Measurements from ENCODE around the gene NLRP10. TPM values are rescaled to one million over a fixed set of nuclear protein-coding genes. Genes with fewer than 3 reads are reported as not detected.

NLRP10 gene
- total RNA-seq, 2 donors from 2014 or later = 0.15 TPM; not detected in 1

GRCh38 chr11:7949934-7950333 lies 15.3 kb downstream of the NLRP10 start:
- Histone ChIP-seq H3K9me3 (ENCODE audit: control insufficient read depth, low read length) (no peaks in the 10 kb centered on the region), H3K36me3 (ENCODE audit: control insufficient read depth, insufficient read depth, low read length) (no peaks in the 10 kb centered on the region), H3K4me1 (ENCODE audit: control insufficient read depth, insufficient read depth, low read length) (no peaks in the 10 kb centered on the region), H3K27me3 (ENCODE audit: control insufficient read depth, insufficient read depth, low read length, poor library complexity, severe bottlenecking) (no peaks in the 10 kb centered on the region), H3K4me3 (ENCODE audit: low read length) (no peak overlapping the region), H3K27ac (ENCODE audit: low read depth, low read length) (no peak overlapping the region), H3K9ac (ENCODE audit: extremely low read depth, low read length, poor library complexity, severe bottlenecking) (no peak overlapping the region)
- Mint-ChIP-seq H3K4me1 (no peaks in the 10 kb centered on the region), H3K27me3 (ENCODE audit: insufficient read depth) (peaks cover 3% of the 10 kb centered on the region), H3K36me3 (ENCODE audit: low read depth) (no peaks in the 10 kb centered on the region), H3K4me3 (no peak overlapping the region), H3K9me3 (no peaks in the 10 kb centered on the region), H3K27ac (no peak overlapping the region)
- no peak for DNase-seq
- WGBS, 2 experiments (ENCODE audit: insufficient coverage in 1 of 2, insufficient read length in 1 of 2) = 100% methylated on average over 1 of the region's 1 CpG; no CpG with 5 or more reads in 1 of the 2 experiments
- TF ChIP-seq CTCF (conservative IDR thresholded peaks at IDR 0.05) = no peak

DNA sequence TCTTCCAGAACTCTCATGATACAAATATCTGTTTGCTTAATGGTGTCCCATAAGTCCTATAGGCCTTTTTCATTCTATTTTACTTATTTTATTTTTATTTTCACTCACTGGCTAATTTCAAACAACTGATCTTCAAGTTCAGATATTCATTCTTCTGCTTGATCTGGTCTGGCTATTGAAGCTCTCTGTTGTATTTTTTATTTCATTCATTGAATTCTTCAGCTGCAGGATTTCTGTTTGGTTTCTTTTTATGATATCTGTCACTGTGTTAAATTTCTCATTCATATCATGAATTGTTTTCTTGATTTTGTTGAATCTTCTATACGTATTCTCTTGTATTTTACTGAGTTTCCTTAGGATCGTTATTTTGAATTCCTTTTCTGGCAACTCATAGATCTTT lies 21.1 kb downstream of the NLRP10 start:
- Histone ChIP-seq H3K9me3 (ENCODE audit: control insufficient read depth, low read length) (peaks cover 26% of the 10 kb centered on the region), H3K27ac (ENCODE audit: low read depth, low read length) (no peak overlapping the region), H3K36me3 (ENCODE audit: control insufficient read depth, insufficient read depth, low read length) (no peaks in the 10 kb centered on the region), H3K4me1 (ENCODE audit: control insufficient read depth, insufficient read depth, low read length) (no peaks in the 10 kb centered on the region), H3K4me3 (ENCODE audit: low read length) (no peak overlapping the region), H3K9ac (ENCODE audit: extremely low read depth, low read length, poor library complexity, severe bottlenecking) (no peak overlapping the region), H3K27me3 (ENCODE audit: control insufficient read depth, insufficient read depth, low read length, poor library complexity, severe bottlenecking) (no peaks in the 10 kb centered on the region)
- Mint-ChIP-seq H3K4me3 (no peak overlapping the region), H3K9me3 (peaks cover 15% of the 10 kb centered on the region), H3K4me1 (peaks cover 5% of the 10 kb centered on the region), H3K27ac (no peak overlapping the region), H3K36me3 (ENCODE audit: low read depth) (no peaks in the 10 kb centered on the region), H3K27me3 (ENCODE audit: insufficient read depth) (peaks cover 3% of the 10 kb centered on the region)
- 95% methylated on average over 2 of the region's 2 CpGs; no CpG with 5 or more reads in 1 of the 2 experiments for WGBS, 2 experiments (ENCODE audit: insufficient coverage in 1 of 2, insufficient read length in 1 of 2)
- DNase-seq = no peak
- no peak for TF ChIP-seq CTCF (conservative IDR thresholded peaks at IDR 0.05)

GRCh38 chr11:7941608-7942007 lies 23.6 kb downstream of the NLRP10 start, which contains the start of gene OR10A3:
TSS of gene OR10A3 (minus strand) at chr11:7941708. CDS start at chr11:7939520, 2,188 bp downstream.
- Histone ChIP-seq H3K27ac (ENCODE audit: low read depth, low read length) (no peak within 1 kb of the TSS), H3K9ac (ENCODE audit: extremely low read depth, low read length, poor library complexity, severe bottlenecking) (no peak within 1 kb of the TSS), H3K9me3 (ENCODE audit: control insufficient read depth, low read length) (peaks cover 26% of the 10 kb centered on the region), H3K4me1 (ENCODE audit: control insufficient read depth, insufficient read depth, low read length) (no peaks in the 10 kb centered on the region), H3K36me3 (ENCODE audit: control insufficient read depth, insufficient read depth, low read length) (no peaks in the 10 kb centered on the region), H3K27me3 (ENCODE audit: control insufficient read depth, insufficient read depth, low read length, poor library complexity, severe bottlenecking) (no peaks in the 10 kb centered on the region), H3K4me3 (ENCODE audit: low read length) (no peak within 1 kb of the TSS)
- no peak for DNase-seq
- TF ChIP-seq CTCF (conservative IDR thresholded peaks at IDR 0.05) = no peak
- Mint-ChIP-seq H3K4me3 (no peak within 1 kb of the TSS), H3K27me3 (ENCODE audit: insufficient read depth) (no peaks in the 10 kb centered on the region), H3K4me1 (peaks cover 5% of the 10 kb centered on the region), H3K27ac (no peak within 1 kb of the TSS), H3K36me3 (ENCODE audit: low read depth) (no peaks in the 10 kb centered on the region), H3K9me3 (peaks cover 15% of the 10 kb centered on the region)
- WGBS, 2 experiments (ENCODE audit: insufficient coverage in 1 of 2, insufficient read length in 1 of 2) = 92% methylated on average over 2 of the region's 2 CpGs; no CpG with 5 or more reads in 1 of the 2 experiments

All from endodermal cell (in vitro differentiated cells).